Measurements from ENCODE around the gene ELAVL3.
A peak's percentile ranks its signal among the peaks of the same experiment; 100 is the strongest.
"Not testable (repeated sequence)": the region's sequence is repeated elsewhere in the genome, so short reads cannot be mapped to it uniquely, and the experiment has no call there.

The ELAVL3 gene

GRCh38 chr19:11435057-11435832 lies 45.6 kb downstream of the ELAVL3 start, which contains the start of the genes ODAD3 and PRKCSH:
TSS of gene ODAD3 (minus strand) at chr19:11435121. CDS start at chr19:11435016, 105 bp downstream.
TSS of gene PRKCSH (plus strand) at chr19:11435635. CDS start at chr19:11436118, 483 bp downstream.
- DNase-seq = peak; percentile 99

- no peak for DNase-seq
These were observed 46.2 kb downstream of the ELAVL3 start for GRCh38 chr19:11434703-11435056.

DNA sequence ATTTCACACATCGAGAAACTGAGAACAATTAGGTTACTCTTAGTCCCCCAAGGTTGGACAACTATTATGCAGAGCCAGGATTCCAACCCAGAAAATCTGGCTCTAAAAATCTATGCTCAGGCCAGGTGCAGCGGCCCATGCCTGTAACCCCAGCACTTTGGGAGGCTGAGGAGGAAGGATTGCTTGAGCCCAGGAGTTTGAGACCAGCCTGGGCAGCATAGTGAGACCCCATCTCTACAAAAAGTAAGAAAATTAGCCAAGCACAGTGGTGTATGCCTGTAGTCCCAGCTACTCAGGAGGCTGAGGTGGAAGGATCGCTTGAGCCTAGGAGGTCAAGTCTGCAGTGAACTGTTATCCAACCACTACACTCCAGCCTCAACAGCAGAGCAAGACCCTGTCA lies 47.3 kb downstream of the ELAVL3 start:
- DNase-seq = not testable (repeated sequence)

DNA sequence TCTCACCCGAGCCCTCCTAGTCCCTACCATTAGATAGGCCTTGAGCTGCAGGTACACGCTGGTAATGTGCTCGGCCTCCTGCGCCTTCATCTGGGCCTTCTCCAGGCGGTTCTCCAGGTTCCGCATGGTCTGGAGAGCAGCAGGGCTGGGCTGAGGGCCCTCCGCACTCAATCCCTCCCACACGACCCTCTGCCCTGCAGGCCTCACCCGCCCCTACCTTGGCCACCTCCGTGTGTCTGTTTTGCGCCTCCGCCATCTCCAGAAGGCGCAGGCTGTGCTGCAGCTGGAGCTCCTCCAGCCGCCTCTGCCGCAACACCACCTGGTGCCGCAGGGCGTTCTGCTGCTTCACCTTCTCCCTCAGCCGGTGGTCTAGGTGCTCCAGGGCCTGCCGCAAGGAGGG lies 54.2 kb downstream of the ELAVL3 start:
- DNase-seq = no peak

DNA sequence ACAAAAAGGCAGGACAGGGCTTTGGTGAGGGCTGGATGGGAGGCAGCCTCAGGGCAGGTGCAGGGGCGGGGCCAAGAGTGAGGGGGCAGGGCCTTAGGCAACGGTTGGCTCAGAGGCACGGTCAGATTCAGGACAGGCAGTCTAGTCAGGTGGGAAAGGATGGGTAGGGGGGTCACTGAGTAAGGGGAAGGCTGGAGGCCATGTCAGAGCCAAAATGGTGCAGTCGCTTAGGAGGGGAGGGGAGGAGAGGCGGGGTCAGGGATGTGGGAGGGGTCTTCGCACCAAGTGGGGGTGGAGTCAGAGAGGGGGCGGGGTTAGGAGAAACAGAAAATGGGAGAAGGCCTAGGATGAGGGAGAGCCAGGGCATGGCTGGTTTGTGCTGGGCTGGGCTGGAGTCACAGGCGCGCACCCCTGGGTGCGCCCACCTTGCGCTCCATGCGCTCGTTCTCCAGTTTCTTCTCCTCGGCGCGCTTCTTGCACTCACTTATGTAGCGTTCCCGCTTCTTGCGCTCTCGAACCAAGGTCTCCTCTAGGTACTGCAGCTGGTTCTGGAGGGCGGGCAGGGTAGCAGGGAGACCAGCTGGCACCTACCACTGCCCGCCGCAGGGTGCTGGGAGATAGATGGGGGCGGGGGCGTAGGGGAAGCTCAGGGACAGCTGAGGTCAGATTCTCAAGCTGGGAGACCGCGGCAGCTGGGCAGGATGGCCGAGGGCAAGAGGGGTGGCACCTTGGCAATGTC lies 55.0 kb downstream of the ELAVL3 start:
- no peak for DNase-seq

- no peak for DNase-seq
These were observed 57.1 kb downstream of the ELAVL3 start for GRCh38 chr19:11423791-11424181.

DNA sequence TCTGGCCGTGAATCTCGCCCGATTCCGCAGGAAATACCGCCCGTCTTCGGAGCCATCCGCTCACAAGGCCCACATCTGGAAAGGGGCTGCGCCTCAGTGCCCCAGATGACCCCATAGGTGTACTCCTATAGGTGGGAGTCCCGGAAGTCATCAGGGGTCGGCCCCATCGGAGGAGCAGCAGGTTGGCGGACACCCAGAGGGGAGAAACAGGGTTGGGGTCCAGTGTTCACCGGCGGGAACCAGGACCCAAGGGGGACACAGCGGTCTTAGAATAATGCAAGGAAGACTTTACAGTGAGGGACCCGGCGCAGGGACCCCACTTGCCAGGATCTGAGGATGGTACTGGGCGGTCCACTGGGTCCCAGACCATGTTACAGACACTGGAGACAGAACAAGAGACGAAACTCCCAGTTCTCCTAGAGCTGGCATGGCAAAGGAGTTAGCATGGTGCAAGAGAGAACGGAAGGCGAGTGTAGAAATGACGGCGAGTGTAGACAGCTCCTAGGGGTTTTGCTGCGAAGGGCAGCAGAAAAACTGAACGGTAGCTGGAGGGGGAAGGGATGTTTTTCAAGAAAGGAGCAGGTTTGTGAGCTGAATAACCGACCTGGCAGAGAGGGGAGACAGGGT lies 57.6 kb downstream of the ELAVL3 start:
- no peak for DNase-seq

GRCh38 chr19:11422163-11423065 lies 58.4 kb downstream of the ELAVL3 start:
- DNase-seq = peak; percentile 55

GRCh38 chr19:11421371-11422098 lies 59.3 kb downstream of the ELAVL3 start:
- peak; percentile 12 for DNase-seq

DNA sequence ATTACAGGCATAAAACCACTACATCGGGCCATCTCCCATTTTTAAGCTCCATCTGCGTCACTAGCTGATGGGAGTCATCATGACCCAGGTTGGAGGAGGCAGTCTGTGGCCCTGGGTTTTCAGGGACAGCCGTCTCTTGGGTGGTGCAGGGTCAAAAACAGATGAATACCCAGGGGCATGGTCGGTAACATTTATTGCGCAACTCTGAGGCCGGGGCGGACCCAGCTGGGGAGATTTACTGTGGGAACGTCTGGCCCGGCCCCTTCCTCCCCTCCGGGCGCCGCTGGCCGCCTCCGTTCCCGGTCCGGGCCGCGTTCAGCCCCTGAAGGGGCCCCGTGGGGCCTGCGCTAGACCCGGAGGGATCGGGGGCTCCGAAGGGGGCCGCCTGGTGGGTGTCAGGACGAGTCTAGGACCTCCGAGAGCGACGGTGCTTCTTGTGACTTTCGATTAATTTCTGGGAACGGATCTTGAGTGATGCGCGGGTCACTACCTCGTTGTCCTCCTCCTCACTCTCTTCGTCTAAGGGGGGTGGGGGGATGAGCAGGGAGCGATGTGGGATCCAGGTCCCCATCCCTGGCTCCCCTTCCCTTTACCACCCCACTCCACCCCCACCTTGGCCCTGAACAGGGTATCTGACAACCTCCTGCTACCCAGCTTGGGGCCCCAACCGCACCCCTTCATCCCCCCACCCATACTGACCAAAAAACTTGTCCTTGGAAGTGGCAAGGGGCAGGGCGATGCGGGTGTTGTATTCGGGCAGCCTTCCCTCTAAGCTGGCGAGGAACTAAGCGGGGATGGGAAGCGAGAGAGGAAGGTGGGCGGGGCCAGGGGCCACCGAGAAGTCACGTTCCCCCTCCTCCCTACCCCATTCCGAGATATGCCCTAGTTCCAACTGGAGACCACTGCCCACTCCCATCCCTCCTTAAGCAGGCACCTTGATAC lies 60.1 kb downstream of the ELAVL3 start:
- peak; percentile 19 for DNase-seq

GRCh38 chr19:11418549-11419506 lies 62.0 kb downstream of the ELAVL3 start, which contains the start of gene RGL3:
TSS of gene RGL3 (minus strand) at chr19:11419314. CDS start at chr19:11419278, 36 bp downstream.
- peak; percentile 21 for DNase-seq

DNA sequence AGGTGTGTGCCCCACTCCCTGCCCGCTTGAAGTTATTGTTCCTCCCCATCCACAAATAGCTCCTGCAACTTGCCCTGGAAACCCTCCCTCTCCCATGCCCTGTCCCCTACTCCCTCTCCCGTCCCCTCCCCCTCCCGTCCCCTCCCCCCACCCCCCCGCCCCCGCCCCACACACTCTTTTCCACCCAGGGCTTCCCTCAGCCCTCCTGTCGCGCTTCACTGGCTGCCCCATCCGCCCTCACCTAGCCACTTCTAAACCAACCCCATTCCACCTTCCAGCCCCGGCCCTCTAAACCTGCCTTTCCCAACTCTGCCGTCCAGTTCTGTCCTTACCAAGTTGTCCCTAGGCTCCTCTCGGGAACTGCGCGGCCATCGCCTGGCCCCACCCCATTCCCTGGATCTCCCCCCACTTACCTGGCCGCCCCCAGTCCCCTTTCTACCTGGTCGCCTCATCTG lies 62.7 kb downstream of the ELAVL3 start:
- no peak for DNase-seq

DNA sequence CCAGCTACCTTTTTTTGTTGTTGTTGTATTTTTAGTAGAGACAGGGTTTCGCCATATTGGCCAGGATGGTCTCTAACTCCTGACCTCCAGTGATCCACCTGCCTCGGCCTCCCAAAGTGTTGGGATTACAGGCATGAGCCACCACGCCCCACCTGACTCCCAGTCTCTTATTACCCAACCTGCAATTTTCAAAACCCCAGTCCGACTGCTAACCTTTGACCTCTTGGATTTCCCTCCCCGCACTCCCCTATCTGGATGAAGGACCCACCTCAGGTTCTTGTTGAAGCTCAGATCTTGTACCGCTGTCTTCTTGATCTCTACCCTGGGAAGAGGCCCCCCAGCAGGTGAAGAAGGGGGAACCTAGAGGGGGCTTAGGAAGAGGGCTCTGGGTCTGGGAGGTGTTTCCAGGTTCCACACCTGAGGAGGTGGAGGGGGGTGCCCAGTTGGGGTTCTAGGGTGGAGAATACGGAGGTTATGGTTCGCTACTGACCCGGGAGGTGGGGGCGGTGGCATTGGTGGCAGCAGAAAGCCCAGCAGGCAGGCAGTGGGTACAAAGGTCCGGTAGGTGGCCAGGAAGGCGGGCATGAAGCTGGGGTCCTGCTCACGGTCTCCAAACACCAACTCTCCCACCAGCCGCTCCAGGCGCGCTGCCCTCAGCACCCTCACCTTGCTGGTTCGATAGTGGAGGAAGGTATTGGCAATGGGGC lies 64.3 kb downstream of the ELAVL3 start:
- no peak for DNase-seq

- no peak for DNase-seq
These were observed 66.3 kb downstream of the ELAVL3 start for GRCh38 chr19:11414544-11414943.

- no peak for DNase-seq
These were observed 70.2 kb downstream of the ELAVL3 start for GRCh38 chr19:11410682-11411081.

- DNase-seq = no peak
These were observed 72.3 kb downstream of the ELAVL3 start for GRCh38 chr19:11408591-11408990.

- DNase-seq = peak; percentile 65
These were observed 74.1 kb downstream of the ELAVL3 start for GRCh38 chr19:11406703-11407236.
